Fibroblast of mammary gland (primary cell): ENCODE data around the gene CPZ.

Experiments
- DNase-seq: peaks from one replicate; pipeline ENCODE4 v3.0.0-alpha.2; 2010; ENCODE audit warnings: low read depth
- H3K4me3 ChIP-seq: 2 replicates; pipeline ENCODE4 v1.5.1; 2011; ENCODE audit warnings: low read depth, mild to moderate bottlenecking, low read length, moderate library complexity; ENCODE audit not compliant: control insufficient read depth
- CTCF ChIP-seq: conservative IDR thresholded peaks from 2 replicates; pipeline ENCODE4 v1.5.1; 2011; ENCODE audit warnings: low read depth, low read length, inconsistent platforms; ENCODE audit not compliant: control insufficient read depth, insufficient read depth

CPZ gene

DNA sequence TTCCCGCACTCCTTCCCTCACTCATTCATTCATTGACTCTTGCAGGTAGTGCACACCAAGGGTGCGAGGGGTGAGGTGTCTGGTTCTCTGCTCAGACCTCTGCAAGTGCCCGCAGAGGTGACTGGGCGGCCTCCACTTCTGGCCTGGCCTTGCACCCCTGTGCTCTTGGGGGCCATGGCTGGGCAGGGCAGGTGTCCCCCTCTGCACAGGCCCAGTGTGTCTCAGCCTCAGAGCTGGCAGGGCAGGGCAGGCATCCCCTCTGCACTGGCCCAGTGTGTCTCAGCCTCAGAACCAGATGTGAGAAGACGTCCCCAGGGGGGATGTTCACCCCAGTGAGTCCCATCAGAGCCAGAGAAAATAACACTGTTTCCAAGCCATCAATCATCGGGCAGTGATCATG is 16.8 kb downstream of the CPZ start:
- H3K4me3 ChIP-seq, result no peak overlapping the region
- no peak for DNase-seq
- TF ChIP-seq CTCF, result no peak

DNA sequence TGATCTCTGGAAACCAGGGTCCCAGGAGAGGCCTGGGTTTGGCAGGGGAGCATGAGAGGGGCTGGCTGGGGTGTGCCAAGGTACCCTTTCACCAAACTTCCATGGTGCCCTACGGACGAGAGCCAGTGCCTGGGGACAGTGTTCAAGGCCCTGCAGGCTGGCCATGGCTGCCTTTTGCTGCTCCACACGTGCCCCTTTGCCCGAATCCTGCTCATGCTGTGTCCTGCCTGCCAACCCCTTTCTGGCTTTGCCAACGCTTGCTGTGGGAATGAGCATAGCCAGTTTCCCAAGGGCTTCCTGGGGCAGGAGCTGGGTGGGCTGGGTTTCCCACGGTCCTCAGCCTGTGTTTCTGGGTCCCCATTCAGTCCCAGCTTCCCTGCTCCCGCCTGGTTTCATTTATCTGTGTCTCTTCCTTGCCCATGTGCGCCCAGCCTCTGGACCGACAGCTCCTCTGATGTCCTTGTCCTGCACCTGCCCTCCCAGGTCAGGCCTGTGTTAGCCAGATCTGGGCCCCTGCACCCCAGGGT is 17.3 kb downstream of the CPZ start:
- no peak for TF ChIP-seq CTCF
- no peak for DNase-seq
- no peak overlapping the region for H3K4me3 ChIP-seq

DNA sequence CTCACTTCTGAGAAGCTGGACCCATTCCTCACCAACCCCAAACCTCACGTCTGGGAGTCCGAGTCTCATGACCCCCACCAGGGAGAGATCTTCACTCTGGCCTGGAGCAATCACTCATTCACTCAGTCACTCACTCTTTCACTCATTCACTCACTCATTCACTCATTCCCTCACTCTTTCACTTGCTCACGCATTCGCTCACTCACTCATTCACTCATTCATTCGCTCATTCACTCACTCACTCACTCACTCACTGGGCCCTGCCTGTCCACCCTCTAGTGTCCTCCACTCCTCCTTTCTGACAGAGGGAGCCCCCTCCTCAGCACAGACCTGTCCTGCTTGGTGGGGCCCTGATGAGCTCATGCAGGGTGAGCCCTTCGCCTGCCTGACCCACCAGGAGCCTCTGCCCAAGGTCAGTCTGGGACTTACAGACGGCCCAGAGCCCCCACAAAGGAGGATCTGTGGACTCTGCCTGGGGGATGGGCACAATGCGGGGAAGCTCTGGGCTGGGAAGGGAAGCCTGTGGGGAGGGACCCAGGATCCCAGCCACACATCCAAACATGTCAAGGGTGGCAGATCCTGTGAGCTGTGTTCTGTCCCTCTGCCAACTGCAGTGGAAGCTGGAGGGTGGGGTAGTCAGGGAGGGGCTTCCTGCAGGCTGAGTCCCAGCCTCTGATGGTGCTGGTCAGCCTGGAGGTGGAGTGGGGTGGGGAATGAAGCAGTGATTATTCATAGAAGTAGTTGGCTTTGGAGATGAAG is 18.5 kb downstream of the CPZ start:
- TF ChIP-seq CTCF, result no peak
- no peak overlapping the region for H3K4me3 ChIP-seq
- no peak for DNase-seq

- no peak for DNase-seq
- no peak overlapping the region for H3K4me3 ChIP-seq
- TF ChIP-seq CTCF, result no peak
These were observed 20.1 kb downstream of the CPZ start for GRCh38 chr4:8612646-8613045.

DNA sequence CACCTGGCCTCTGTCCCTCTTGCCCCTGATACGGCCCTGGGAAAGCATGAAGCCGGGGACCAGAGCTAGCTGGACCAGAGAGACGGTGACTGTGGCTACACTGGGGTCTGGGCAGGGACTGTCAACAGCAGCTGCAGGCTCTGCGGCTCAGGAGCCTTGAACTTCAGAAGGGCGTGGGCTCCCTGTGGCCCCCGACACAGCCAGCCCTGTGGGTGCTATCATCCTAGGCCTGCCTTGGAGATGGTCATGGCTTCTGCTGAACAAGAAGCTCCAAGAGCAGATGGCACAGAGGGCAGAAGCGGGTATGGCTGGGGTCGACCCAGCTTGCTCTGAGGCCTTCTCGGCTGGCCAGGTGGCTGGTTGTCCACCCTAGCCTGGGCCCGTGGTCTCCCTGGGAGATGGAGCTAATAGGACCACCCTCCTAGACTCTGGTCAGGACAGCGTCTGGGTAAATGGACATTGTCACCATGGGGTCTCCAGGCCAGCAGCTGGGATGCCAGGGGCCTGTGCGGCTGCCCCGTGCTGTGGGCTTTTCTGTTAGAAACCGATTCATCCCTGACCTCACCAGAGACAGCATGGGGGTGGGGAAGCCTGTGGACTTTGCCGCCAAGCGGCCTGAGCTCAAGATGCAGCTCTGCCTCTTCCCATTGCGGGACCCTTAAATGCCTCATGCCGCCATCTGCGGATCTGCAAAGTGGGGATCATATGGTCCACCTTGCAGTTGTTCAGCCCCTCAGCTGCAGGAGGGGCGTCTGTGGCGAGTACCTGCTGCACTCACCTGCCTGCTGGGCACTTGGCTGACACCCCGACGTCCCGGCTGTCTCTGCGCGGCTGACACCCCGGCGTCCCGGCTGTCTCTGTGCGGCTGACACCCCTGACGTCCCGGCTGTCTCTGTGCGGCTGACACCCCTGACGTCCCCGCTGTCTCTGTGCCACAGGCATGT is 21.1 kb downstream of the CPZ start:
- DNase-seq, result no peak
- H3K4me3 ChIP-seq, result no peak overlapping the region
- TF ChIP-seq CTCF, result no peak

GRCh38 chr4:8614365-8615193 is 22.0 kb downstream of the CPZ start:
- H3K4me3 ChIP-seq, result no peak overlapping the region
- DNase-seq, result no peak
- TF ChIP-seq CTCF, result no peak
